HG02763 (cell line): ENCODE data around the gene BANP.
"Not testable (repeated sequence)": the region's sequence is repeated elsewhere in the genome, so short reads cannot be mapped to it uniquely, and the experiment has no call there.

Source experiments
- ATAC-seq: cut with Tn5 transposase; IDR thresholded peaks from one replicate; pipeline ENCODE4 v1.9.1; 2021; ENCODE audit warnings: mild to moderate bottlenecking, moderate library complexity; ENCODE audit not compliant: unreplicated experiment

BANP gene

DNA sequence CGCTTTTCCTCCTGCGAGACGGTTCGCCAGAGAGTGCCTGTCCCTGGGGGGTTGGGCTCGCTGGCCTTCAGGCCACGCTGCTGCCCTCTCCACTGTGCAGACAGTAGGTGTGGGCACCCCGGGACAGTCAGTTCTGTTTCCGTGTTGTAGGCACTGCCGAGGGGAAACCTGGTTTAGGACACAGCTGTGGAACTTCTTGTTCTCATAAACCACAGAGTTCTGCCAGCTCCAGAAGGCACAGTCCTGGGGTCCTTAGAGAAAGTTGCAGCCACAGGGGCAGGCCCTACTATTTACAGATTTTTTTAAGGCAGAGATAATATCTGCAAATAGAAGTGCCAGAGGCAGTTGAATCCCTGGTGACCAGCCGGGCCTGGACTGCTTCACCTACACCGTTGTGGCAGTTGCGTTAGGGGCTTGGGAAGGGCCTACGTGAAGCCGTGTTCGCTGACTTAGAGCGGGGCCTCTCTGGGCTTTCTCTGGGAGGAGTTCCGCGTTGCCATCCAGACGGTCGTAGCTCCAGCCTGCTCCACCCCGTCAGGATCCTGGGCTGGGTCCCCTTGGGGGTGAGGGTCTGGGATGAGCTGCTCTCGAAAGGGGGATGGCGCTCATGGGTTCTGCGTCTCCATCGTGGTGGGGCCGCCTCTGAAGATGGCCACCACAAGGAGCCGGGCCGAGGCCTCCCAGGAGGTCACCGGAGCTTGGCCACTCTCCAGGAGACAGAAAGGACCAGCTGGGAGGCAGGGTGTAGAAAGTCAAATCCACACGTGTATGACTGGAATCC is 126.3 kb downstream of the BANP start:
- ATAC-seq = no peak

DNA sequence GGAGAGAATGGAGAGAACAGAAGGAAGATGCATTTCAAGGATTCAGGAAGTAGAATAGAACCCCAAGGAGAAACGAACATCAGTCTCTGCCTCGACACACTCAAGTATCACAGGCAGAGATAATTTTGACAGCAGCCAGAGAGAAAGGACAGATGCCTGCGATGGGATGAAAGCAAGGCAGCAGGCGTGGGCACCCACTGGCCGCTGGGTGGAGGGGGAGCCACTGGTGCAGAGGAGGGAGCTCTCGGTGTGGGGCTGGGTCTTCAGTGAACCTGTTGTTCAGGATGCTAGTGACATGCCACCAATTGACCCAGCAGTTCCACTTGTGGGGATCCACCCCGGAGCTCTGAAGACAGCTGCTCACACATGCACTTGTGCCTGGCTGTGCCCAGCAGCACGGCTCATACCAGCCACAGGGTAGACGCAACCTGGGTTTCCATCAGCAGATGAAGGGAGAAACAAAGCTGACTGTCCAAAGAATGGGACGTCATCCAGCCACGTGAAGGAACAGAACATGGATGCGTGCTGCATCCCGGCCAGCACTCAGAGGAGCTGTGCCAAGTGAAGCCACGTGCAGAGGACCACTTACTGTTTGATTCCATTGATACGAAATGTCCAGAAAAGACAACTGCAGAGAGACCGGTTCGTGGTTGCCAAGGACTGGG is 127.0 kb downstream of the BANP start:
- ATAC-seq = no peak

DNA sequence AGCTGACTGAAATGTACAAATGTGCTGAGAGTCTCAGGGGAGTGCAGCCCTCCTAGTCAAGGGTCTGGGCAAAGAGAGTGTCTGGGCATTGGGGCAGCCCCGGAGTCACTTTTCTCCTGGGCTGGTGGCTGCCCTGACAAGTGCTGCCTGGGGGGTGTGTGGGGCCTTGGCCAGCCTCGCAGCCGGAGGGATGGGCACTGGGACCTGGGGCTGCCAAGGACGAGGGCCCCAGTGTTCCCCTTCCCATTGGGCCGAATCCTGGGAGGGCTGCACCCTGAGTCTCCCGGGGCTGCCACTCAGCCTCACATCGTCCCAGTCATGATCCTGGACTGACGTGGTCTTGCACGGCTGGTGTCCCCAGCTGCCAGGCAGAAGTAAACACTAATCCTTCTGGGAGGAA is 132.3 kb downstream of the BANP start:
- ATAC-seq = no peak

DNA sequence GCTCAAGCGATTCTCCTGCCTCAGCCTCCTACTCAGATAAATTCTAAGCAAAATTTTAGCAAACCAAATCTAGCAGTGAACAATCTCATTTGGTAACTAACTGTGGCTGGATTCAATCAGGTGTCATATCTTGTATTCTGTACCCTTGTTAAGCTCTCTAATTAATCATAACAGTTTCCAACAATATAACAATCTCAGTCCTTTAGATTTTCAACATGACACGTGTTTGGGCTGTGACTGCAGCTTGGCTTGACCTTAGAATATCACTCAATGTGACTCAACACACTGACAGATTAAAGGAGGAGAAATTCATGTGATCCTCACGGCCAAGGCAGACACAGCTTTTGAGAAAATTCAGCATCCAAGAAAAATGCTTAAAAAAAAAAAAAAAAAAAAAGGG is 133.6 kb downstream of the BANP start:
- ATAC-seq = no peak

DNA sequence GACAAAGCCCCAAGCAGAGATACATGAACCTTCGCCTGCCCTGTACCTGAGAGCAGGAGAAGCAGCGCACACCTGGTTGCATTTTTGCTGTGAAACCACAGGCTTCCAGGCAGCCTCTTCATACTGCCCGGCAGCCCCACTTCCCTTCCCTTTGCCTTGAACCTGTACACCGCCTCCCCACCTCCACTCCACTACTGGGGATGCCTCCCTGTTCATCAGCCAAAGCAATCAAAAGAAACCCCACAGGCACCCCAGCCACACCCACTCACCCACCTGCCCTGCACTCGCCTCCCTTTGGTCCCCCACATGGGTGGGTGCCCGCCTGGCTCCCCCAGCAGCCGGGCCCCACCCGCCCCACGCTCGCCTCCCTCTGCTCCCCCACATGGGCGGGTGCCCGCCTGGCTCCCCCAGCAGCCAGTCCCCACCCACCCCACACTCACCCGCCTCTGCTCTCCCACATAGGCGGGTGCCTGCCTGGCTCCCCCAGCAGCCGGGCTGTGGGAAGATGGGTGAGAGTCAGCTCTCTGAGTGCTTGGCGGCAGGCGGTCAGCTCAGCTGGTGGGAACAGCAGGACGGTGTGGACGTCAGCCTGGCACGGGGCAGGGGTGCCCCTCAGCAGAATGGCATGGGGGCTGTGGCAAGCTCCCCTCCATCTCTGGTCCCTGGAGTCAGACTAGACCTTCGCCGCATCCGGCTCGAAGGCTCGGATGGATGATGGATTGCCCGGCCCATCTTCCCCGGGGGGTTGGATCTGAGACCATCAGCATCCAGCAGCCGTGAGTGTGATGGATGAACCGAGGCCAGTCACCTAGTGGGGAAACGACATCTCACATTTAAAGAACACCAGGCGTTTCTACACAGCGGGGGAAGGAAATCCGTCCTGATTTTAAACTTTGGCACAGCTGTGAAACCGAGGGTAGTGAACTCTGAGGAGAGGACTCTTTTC is 135.6 kb downstream of the BANP start:
- no peak for ATAC-seq

DNA sequence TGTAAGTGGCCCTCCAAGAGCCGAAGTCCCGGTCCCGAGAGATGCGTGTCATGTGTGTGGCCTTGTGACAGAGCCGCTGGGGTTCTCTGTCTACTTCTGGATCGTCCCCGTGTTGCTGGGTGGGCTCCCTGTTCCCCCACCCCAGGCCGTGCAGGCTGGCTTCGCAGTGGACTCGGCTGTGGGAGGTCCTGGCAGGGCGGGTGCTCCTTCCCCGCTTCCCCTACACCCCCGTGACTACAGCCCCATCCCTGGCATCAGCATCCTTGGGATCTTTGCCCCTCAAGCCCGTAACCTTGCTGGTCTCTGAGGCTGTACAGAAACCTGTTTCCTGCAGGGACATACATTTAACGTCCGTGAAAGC is 136.3 kb downstream of the BANP start:
- no peak for ATAC-seq

DNA sequence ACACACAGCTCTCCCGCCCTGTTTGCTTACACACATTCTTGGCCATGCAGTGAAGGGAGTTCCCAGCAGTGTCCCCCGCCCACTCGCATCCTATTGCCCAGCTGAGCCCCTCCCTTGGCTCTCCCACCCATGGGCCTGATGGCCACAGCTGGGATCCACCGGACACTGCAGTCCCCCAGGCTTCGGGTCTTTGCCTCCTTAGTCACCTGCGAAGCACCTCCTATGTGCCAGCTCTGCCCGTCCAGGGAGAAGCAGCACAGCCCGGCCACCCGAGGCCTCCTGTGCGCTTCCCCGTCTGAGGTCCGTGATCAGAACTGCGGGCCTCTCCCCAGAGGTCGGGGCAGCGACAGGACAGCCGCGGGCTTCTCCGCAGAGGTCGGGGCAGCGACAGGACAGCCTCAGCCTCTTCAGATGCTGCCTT is 136.9 kb downstream of the BANP start:
- no peak for ATAC-seq

DNA sequence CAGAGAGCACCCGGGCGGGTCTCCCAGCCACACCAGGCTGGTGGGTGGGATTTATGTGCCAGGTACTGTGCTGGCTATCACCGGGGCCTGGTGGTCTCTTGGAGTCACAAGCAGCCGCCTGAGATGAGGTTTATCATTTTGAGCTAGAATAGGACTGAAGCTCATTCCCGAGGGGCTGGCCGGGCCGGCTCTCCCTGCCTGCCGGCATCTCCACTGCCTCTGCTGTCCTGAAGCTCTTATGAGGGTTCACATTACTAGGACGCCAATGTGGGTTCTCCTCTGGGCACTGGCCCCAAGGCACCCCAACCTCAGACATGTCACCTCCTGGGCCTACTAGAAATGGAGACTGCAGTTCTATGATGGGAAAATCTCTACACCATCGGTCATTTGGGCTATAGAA is 137.4 kb downstream of the BANP start:
- not testable (repeated sequence) for ATAC-seq

DNA sequence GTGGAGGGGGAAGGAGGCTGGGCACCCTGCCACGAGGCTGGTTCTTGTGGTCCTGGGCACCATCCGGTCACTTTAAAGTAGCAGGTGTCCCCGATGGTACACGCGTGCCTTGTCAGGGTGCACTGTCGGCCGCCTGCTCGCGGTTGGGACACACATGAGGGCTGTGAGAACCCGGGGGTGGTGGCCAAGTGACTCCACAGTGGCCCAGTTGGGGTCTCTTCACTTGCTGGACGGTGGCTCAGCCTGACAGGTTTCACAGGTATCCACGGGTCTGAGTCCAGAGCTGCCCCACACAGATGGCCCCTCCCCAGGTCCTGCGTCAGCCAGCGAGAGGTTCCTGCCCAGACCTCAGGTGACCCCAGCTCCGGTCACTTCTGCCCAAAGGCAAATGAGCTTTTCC is 137.8 kb downstream of the BANP start:
- ATAC-seq = not testable (repeated sequence)

DNA sequence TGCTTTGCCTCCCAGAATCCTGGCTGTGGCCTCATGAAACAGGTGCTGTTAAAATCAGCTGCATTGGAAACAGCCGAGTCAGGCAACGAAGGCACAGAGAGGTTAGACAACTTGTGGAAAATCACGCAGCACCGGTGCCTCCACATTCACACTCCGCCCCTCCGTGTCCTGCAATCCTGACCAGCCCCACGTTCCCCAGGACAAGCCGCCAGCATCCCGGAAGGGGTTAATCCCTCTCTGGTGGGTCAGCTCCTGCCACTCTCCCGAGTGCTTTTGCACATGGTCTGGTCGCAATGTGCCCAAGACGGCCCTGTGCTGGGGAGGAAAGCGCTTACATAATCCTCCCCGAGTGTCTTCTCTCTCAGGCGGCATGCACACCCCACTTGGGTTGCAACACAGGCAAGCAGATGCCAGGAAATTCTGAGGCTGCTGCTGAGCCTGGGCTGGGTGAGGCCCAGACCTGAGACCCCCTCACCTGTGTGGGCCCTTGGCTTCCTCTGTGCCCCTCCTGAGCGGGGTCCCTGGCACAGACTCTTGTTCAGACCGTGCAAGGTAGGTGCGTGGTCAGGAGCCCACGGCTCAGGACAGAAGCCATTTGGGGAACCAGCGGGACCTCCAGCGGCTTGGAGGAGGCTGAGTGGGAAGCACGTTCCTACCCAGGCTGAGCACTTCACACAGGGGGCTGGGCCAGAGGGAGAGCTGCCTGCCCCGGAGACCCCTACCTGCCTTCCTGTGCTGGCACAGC is 138.6 kb downstream of the BANP start:
- ATAC-seq = not testable (repeated sequence)

DNA sequence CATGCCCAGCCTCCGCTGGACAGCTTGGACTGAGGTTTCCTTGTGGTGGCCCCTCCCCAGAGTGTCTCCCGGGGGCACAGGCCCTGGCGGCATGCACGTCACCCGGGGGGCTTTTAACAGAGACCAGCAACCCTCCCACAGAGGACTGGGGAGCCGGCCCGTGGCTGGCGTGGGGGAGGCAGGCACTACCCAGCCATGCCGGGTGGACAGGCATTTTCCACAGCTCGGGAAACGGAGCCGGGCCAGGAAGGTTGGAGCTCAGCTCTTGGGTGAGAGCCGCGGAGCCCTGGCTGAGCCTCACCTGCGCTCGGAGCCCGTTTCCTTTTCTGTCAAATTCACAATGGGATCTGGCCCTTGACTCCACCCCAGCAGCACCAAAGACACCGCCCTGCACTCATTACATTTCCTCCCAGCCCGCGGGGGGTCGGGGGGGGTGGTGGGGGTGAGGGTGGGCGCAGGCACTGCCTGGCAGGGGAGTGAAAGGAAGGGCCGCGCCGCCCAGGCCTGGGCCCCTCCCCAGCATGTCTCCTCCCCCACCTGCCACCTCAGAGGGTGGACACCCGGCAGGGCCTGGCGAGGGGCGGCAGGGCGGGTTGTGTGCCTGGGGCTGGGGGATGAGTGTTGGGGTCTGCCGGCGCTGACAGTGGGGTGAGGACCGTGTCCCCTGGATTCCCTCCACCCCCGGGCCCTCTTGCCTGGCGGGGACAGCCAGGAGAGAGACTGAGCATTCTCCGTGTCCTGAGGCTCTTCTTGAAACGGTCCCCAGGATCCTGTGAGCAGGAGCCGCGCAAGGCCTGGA is 139.3 kb downstream of the BANP start:
- not testable (repeated sequence) for ATAC-seq

DNA sequence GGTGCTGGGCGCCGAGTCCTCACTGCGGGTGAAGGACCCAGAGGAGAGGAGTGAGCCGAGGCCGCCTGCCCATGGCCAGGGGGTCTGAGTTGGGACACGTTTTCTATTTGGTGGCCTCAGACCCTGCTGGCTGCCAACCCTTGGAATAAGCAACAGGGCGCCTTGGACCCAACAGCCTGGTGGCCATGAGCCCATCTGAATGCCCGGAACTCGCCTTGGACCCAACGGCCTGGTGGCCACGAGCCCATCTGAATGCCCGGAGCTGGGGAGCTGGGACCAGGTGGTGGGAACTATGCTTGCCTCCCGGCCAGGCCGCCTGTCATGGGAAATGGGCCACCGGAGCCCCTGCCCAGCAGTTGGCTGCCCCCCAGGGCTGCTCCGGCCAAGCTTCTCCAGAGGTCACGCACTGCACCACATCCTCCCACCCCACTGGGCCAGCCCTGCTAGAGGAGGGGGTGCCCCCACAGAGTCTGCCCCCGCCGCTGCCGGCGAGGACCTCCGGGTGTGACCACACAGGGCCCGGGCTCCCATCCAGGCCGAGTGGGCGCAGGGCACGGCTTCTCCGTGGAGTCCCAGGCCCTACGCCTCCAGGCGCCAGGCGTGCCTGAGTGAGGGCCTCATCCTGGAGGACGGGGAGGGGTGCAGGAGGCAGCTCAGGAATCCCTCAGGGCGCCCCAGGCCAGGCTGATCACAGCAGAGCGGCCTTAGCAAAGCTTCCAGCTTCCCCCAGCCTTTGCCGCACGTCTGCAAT is 140.2 kb downstream of the BANP start:
- not testable (repeated sequence) for ATAC-seq

DNA sequence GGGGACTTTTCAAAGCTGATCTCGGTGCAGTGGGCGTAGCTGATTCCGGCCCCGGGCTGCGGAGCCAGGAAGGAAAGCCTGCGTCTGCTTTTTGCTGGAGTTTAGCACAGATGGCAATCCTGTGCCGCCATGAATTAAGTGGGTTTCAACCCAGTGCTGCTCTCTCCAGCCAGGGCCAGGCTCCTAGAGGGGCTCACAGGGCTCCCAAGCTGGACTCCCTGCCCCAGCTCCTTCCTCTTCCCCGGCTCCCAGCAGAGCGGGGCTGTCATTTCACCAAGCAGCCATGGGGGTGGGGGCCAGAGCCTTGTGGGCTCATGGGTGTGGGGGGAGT is 140.7 kb downstream of the BANP start:
- not testable (repeated sequence) for ATAC-seq

DNA sequence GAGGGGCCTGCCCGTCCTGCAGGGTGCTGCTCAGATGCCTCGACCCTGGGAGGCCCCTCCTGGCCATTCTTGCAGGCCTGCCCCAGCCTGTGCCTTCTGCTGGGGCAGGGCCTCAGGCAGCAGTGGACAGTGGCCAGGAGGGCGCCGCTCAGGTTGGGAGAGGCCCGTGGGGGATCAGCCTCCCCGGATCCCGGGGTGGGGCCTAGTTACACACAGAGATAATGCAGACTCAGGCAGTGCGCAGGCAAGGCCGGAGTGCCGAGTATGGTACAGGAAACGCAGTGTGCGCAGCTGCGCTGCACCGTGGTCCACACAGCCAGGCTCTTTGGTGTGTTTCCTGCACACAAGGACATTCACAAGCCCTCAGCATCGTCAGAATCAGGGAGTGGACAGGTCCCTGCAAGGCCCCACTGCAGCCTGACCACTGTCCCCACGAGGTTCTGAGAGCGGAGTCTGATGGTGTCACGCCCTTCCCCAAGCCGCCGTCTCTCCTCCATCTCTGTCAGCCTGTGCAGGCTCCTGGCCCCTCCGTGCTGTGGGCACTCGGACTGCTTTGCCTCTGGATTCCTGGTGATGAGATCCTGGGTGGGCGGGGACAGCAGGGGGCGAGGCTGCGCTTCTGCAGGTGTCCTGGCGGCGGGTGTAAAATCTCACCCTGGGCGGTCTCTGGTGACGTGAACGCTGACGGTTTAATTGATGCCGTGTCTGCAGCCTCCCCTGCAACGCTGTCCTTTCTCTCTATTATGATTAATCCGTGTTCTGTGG is 141.7 kb downstream of the BANP start:
- not testable (repeated sequence) for ATAC-seq

DNA sequence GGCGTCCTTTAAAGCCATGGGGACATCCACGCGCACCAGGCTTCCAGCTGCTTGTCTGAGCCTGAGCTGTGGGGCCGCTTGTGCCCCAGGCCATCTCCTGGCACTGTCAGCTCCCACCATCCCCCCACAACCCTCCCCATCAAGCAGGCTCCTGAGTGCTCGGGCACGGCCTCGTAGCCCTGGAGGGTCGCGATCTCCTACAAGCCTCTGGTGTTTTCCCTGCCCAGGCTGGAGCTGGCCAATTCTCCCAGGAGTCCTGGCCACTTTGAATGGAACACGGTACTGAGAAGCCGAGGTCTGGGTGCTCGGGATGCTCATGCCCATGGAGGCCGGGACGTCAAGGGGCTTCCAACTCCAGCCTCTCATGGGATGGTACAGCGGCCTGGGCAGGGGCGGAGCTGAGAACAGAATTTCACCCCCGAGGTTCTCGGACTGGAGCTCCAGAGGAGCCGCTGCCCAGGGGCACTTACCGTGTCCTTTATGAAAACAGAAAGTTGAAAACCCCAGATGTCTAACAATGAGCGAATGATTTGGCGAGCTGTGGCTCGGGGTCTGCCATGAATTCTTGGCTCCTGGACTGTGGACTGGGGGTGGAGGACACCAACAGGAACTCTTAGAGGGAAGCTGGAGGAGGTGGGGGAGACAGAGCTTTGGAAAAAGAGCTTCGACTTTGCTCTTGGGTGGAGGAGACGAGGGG is 142.5 kb downstream of the BANP start:
- ATAC-seq = not testable (repeated sequence)

DNA sequence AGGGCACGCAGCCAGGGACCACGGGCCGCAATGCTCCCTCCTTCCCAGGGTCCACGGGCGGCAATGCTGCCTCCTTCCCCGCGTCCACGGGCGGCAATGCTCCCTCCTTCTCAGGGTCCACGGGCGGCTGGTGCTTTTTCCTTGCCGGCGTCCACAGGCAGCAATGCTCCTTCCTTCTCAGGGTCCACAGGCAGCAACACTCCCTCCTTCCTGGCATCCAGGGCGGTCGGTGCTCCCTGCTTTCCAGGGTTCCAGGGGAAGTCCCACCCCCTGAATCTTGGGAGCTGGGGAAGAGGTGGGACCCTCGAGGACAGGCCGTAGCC is 143.0 kb downstream of the BANP start:
- ATAC-seq = not testable (repeated sequence)

DNA sequence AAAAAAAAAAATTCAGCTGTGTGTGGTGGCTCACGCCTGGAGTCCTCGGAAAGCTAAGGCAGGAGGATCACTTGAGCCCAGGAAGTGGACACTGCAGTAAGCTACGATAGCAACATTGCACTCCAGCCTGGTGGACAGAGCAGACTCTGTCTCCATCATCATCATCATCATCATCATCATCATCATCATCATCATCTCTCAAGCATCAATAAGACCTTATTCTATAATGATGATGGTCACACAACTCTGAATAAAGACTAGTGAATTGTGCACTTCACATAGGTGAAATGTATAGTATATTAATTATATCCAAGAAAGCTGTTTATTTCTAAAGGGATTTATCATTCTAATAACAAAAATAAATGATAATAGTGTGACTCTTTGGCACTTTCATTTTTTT is 143.7 kb downstream of the BANP start:
- not testable (repeated sequence) for ATAC-seq

DNA sequence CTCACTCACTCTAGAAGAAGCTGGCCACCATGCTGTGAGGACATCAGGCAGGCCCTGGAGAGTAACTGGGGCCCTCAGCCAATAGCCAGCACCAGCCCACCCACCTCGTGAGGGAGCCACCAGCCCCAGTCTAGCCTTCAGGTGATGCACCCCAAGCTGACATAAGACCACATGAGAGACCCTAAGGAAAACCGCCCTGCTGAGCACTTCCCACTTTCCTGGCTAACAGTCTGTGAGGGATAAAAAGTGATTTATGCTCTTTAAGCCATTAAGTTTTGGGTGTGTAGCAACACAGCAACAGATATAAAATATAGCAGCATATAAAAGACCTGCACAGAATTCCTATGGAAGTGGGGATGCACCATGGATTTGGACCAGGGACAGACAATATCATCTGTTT is 145.4 kb downstream of the BANP start:
- ATAC-seq = not testable (repeated sequence)
